ENCODE results near the gene DERA. TPM values are rescaled to one million over a fixed set of nuclear protein-coding genes. Genes with fewer than 3 reads are reported as not detected.

Gene DERA
- total RNA-seq (2016; rRNA removed; fragmentation: Illumina TruSeq; extraction: Trizol) (51.3 and 59.9 TPM in 2 replicates), polyA plus RNA-seq (2011; rRNA removed) (15.8 and 24.0 TPM in 2 replicates), polyA minus RNA-seq (2011; rRNA and poly(A)+ RNA removed; ENCODE audit: low replicate concordance) (6.9 and 14.3 TPM in 2 replicates), Bru-seq, nascent RNA (percentile 64 among the genes with signal in this experiment), BruChase-seq, experiment 1, labeled RNA remaining after a 6-hour chase (percentile 51 among the genes with signal in this experiment), BruChase-seq, experiment 2, labeled RNA remaining after a 2-hour chase (percentile 56 among the genes with signal in this experiment)
- 27.8 and 33.3 TPM in 2 replicates for total RNA-seq (2016; cell fraction: cytosol; rRNA removed; fragmentation: Illumina TruSeq; extraction: Trizol; ENCODE audit: low read depth)
- total RNA-seq (2016; cell fraction: insoluble cytoplasmic fraction; rRNA removed; fragmentation: Illumina TruSeq; extraction: Trizol), result 54.4 and 63.8 TPM in 2 replicates
- total RNA-seq (2016; cell fraction: membrane; rRNA removed; fragmentation: Illumina TruSeq; extraction: Trizol), result 39.9 and 46.1 TPM in 2 replicates
- 28.7 and 30.1 TPM in 2 replicates for total RNA-seq (2016; cell fraction: nucleus; rRNA removed; fragmentation: Illumina TruSeq; extraction: Trizol)
- 12.1 and 15.7 TPM in 2 replicates for polyA plus RNA-seq (2011; cell fraction: cytosol; rRNA removed)
- polyA plus RNA-seq (2011; cell fraction: nucleus; rRNA removed), result 6.4 and 7.9 TPM in 2 replicates
- polyA plus RNA-seq (2012), result 18.4 and 33.0 TPM in 2 replicates
- 24.4 and 28.5 TPM in 2 replicates for polyA plus RNA-seq (2016; cell fraction: cytosol; fragmentation: Illumina TruSeq; extraction: Trizol; ENCODE audit: low read depth)
- 52.6 and 55.1 TPM in 2 replicates for polyA plus RNA-seq (2016; cell fraction: insoluble cytoplasmic fraction; fragmentation: Illumina TruSeq; extraction: Trizol; ENCODE audit: low read depth)
- polyA plus RNA-seq (2016; cell fraction: membrane; fragmentation: Illumina TruSeq; extraction: Trizol; ENCODE audit: low read depth), result 34.2 and 34.9 TPM in 2 replicates
- polyA plus RNA-seq (2016; cell fraction: nucleus; fragmentation: Illumina TruSeq; extraction: Trizol; ENCODE audit: insufficient read depth, low read depth), result 30.6 and 34.6 TPM in 2 replicates
- 14.5 and 18.7 TPM in 2 replicates for polyA minus RNA-seq (2011; cell fraction: cytosol; rRNA and poly(A)+ RNA removed)
- polyA minus RNA-seq (2011; cell fraction: nucleus; rRNA and poly(A)+ RNA removed), result 25.6 and 25.8 TPM in 2 replicates
- long read RNA-seq, experiment 1, transcript DERA-201 (9 exons, 1,705 nt), result major isoform, 69 of 86 reads
- long read RNA-seq, experiment 1, partial matches to known transcripts, result 8 of 86 reads
- long read RNA-seq, experiment 1, other reads (novel, unspliced or antisense), result 6 of 86 reads
- long read RNA-seq, experiment 2, transcript DERA-201 (9 exons, 1,705 nt), result major isoform, 28 of 51 reads
- long read RNA-seq, experiment 2, partial matches to known transcripts, result 7 of 51 reads
- long read RNA-seq, experiment 2, other reads (novel, unspliced or antisense), result 15 of 51 reads

GRCh38 chr12:15910864-15911721 lies at the start of gene DERA:
Gene DERA (plus strand): TSS chr12:15911332. CDS start chr12:15911384, 52 bp downstream.
- Histone ChIP-seq H3K79me2 (ENCODE audit: insufficient read depth, low read length) (peaks cover 7% of the 10 kb centered on the region), H3K9ac (ENCODE audit: insufficient read depth, low read depth, low read length) (peak within 1 kb of the TSS; percentile 86), H3K4me1 (ENCODE audit: insufficient read depth, low read length) (peaks cover 35% of the 10 kb centered on the region), H3K4me2 (ENCODE audit: low read depth, low read length) (peak within 1 kb of the TSS; percentile 75), H3K9me3 (ENCODE audit: low read length) (no peaks in the 10 kb centered on the region), H3K36me3 (replicated peaks in 1 of 2; ENCODE audit: control insufficient read depth in 1 of 2, insufficient read depth in 2 of 2, low read length in 2 of 2) (no peaks in the 10 kb centered on the region), H3K4me3 (replicated peaks in 1 of 3; ENCODE audit: insufficient read depth in 1 of 3, low read depth in 2 of 3, low read length in 3 of 3) (peak within 1 kb of the TSS; percentile 80 to 95 (median 91)), H4K20me1 (ENCODE audit: insufficient read depth, low read length) (no peaks in the 10 kb centered on the region), H2AFZ (ENCODE audit: low read length) (peak within 1 kb of the TSS; percentile 56), H3K27ac (ENCODE audit: extremely low read length, insufficient read depth, low read length) (peak within 1 kb of the TSS; percentile 88), H3K27me3 (ENCODE audit: control insufficient read depth in 1 of 2, insufficient read depth in 2 of 2, low read length in 2 of 2) (no peaks in the 10 kb centered on the region)
- CTCF ChIA-PET (ENCODE audit: low intra/inter-chr PET ratio, low total read pairs), result no interaction called here
- in situ Hi-C loops (cut with HindIII; ENCODE audit: extremely low pct_ligation_motif_present, low pct_unique_long_range_greater_than_20kb), result no loop called here
- FAIRE-seq (no peak), DNase-seq (ENCODE audit: low spot score) (peak; percentile 52), ATAC-seq (peak; percentile 99)
- intact Hi-C loops (cut with micrococcal nuclease; ENCODE audit: unreplicated experiment), result no loop called here
- BruUV-seq (replicated peaks), result no TSS peak
- POLR2A ChIA-PET, result interaction anchor here (0.9 to 1.5 kb wide), 8 partner anchors 12 to 1141 kb away, joined by 3 to 8 read pairs (median 4); partner anchors contain the start of gene STRAP
- WGBS (ENCODE audit: low lambda C conversion rate), result 3% methylated on average over 29 of the region's 59 CpGs
- no peak for TF ChIP-seq MAFF (IDR thresholded peaks at IDR 0.05; ENCODE audit: low read depth, low read length)
- no peak for TF ChIP-seq GATAD2A (CRISPR knock-in tag; IDR thresholded peaks at IDR 0.05)
- 0 out of 2 replicates have a peak, but pooled peaks have one; percentile 47 for TF ChIP-seq STAT5B (CRISPR knock-in tag; IDR thresholded peaks at IDR 0.05)
- peak; percentile 73 for TF ChIP-seq SP4 (CRISPR knock-in tag; IDR thresholded peaks at IDR 0.05)
- peak; percentile 94 for TF ChIP-seq RBFOX2 (IDR thresholded peaks at IDR 0.05; ENCODE audit: low read depth, low read length)
- no peak for TF ChIP-seq ZNF788 (CRISPR knock-in tag; IDR thresholded peaks at IDR 0.05; ENCODE audit: borderline replicate concordance)
- TF ChIP-seq ZFP36 (IDR thresholded peaks at IDR 0.05; ENCODE audit: borderline replicate concordance, low read depth, low read length, partially characterized antibody), result no peak
- no peak; the same call in 1 of the 2 replicates for TF ChIP-seq HNF4G (IDR thresholded peaks at IDR 0.05; ENCODE audit: borderline replicate concordance, low read depth, low read length)
- no peak for TF ChIP-seq HNF4G (CRISPR knock-in tag; IDR thresholded peaks at IDR 0.05; ENCODE audit: borderline replicate concordance, low read depth)
- no peak for TF ChIP-seq CSRNP2 (CRISPR knock-in tag; conservative IDR thresholded peaks at IDR 0.05; ENCODE audit: low read depth)
- 0 out of 2 replicates have a peak, but pooled peaks have one; percentile 46 for TF ChIP-seq ZNF766 (CRISPR knock-in tag; IDR thresholded peaks at IDR 0.05; ENCODE audit: borderline replicate concordance)
- TF ChIP-seq ZNF543 (CRISPR knock-in tag; IDR thresholded peaks at IDR 0.05), result no peak
- no peak for TF ChIP-seq ISX (CRISPR knock-in tag; conservative IDR thresholded peaks at IDR 0.05)
- TF ChIP-seq AKAP8 (CRISPR knock-in tag; IDR thresholded peaks at IDR 0.05), result no peak
- no peak for TF ChIP-seq FOXM1 (CRISPR knock-in tag; IDR thresholded peaks at IDR 0.05)
- TF ChIP-seq ZNF629 (CRISPR knock-in tag; conservative IDR thresholded peaks at IDR 0.05), result no peak
- TF ChIP-seq ZNF768 (CRISPR knock-in tag; IDR thresholded peaks at IDR 0.05), result peak; percentile 78
- no peak for TF ChIP-seq MAFG (CRISPR knock-in tag; IDR thresholded peaks at IDR 0.05)
- no peak for TF ChIP-seq ELF4 (CRISPR knock-in tag; IDR thresholded peaks at IDR 0.05; ENCODE audit: borderline replicate concordance)

All from HepG2 (cell line).